ENCODE measurements around the gene BCAP29. TPM values are rescaled to one million over a fixed set of nuclear protein-coding genes. Genes with fewer than 3 reads are reported as not detected.
A peak's percentile ranks its signal among the peaks of the same experiment; 100 is the strongest.
"Not testable (repeated sequence)": the region's sequence is repeated elsewhere in the genome, so short reads cannot be mapped to it uniquely, and the experiment has no call there.

The BCAP29 gene, protein sequence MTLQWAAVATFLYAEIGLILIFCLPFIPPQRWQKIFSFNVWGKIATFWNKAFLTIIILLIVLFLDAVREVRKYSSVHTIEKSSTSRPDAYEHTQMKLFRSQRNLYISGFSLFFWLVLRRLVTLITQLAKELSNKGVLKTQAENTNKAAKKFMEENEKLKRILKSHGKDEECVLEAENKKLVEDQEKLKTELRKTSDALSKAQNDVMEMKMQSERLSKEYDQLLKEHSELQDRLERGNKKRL
- 240 and 253 TPM in 2 replicates for total RNA-seq (2014; rRNA removed; shearing (Covaris generic))
- 106 and 138 TPM in 2 replicates for polyA plus RNA-seq (2015; cell fraction: cytosol; rRNA removed)
- 89.7 and 104 TPM in 2 replicates for polyA plus RNA-seq (2015; cell fraction: nucleus; rRNA removed)

DNA sequence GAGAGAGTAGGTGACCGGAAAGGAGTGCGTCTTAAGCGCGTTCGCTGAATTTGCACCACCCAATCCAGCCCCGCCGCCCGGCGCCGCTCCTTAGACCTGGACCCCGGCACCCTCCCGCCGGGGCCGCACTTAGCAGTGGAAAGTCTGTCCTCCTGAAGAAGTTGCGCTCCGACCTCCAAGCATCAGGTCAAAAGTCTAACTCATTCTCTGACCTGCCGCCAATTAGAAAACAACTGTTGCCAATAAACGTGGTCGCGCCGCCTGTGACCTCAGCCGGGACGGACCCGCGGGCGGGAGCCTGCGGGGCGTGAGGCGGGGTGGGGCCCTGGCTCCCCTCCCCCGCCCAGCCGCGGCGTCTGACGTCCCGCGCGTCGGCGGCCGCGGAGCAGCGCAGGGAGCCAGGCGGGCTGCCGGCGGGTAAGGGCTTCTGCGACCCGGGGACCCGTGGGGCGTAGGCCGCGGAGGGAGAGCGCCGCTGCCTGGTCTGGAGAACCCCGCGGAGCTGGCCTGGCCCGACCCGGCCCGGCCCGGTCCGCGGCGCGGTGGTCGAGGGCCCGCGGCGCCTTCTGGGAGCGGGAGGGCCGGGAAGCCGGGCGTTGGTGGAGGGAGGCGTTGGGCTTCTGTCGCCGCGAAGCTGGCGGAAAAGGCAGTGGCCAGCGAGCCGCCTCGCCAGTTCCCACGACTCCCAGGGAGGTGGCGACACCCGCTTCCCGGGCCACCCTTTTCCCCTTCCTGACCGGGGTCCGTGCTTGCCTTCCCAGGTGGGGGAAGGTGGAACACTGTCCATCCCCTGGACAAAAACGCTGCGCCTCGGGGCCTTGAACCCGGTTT lies at the start of gene BCAP29:
Gene BCAP29, plus strand, starts transcription at position 362 of the 831 bp plus-strand sequence. CDS start 527 bp downstream, outside the sequence.
- in situ Hi-C loops (cut with HindIII; ENCODE audit: low pct_unique_long_range_greater_than_20kb, low sequenced_read_pairs) = no loop called here
- peak; percentile 79 for DNase-seq (ENCODE audit: low read depth, low spot score)

DNA sequence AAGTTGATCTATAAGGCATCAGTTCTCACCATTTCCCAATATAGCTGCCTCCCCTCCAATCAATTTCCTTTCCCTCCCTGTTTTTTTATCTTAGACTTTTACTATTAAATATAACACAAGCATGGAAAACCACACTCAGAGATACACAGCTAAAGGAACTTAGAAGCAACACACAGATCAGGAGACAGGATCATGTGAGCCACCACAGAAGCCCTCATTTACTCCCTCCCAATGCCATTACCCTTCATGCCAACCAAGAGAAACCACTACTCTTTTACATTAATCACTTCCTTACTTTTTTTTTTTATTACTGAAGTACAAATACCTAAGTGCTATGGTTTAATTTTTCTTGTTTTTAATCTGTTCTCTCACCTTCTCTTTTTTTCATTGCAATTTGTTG lies 49.3 kb upstream of the BCAP29 start:
- peak; percentile 89 for DNase-seq (ENCODE audit: low read depth, low spot score)
- in situ Hi-C loops (cut with HindIII; ENCODE audit: low pct_unique_long_range_greater_than_20kb, low sequenced_read_pairs) = no loop called here

GRCh38 chr7:107534139-107534538 lies 45.9 kb upstream of the BCAP29 start:
- DNase-seq (ENCODE audit: low read depth, low spot score) = no peak
- in situ Hi-C loops (cut with HindIII; ENCODE audit: low pct_unique_long_range_greater_than_20kb, low sequenced_read_pairs) = no loop called here

DNA sequence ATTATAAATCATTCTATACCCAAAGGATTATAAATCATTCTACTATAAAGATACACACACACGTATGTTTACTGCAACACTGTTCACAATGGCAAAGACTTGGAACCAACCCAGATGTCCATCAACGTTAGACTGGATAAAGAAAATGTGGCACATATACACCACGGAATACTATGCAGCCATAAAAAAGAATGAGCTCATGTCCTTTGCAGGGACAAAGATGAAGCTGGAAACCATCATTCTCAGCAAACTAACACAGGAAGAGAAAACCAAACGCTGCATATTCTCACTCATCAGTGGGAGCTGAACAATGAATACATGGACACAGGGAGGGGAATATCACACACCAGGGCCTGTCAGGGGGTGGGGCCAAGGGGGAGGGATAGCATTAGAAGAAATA lies 42.8 kb upstream of the BCAP29 start:
- DNase-seq (ENCODE audit: low read depth, low spot score); in situ Hi-C loops (cut with HindIII; ENCODE audit: low pct_unique_long_range_greater_than_20kb, low sequenced_read_pairs): not testable (repeated sequence)

DNA sequence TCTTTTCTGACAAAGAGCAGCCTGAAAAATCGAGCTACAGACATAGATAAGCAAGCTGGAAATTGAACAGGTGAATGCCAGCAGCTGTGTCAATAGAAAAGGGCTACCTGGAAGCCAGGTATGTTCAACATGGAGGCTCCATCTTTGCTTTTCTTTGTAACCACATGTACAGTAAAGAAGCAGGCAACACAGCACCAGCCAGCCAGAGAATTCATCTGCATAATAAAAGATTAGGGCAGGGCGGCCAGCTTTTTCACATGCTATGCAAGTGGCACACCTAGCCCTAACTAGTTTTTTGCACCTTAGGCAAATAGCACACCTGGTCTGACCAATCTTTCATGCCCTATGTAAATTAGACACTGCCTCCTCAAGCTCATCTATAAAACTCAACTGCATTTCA lies 42.0 kb upstream of the BCAP29 start:
- no peak for DNase-seq (ENCODE audit: low read depth, low spot score)
- in situ Hi-C loops (cut with HindIII; ENCODE audit: low pct_unique_long_range_greater_than_20kb, low sequenced_read_pairs) = no loop called here

DNA sequence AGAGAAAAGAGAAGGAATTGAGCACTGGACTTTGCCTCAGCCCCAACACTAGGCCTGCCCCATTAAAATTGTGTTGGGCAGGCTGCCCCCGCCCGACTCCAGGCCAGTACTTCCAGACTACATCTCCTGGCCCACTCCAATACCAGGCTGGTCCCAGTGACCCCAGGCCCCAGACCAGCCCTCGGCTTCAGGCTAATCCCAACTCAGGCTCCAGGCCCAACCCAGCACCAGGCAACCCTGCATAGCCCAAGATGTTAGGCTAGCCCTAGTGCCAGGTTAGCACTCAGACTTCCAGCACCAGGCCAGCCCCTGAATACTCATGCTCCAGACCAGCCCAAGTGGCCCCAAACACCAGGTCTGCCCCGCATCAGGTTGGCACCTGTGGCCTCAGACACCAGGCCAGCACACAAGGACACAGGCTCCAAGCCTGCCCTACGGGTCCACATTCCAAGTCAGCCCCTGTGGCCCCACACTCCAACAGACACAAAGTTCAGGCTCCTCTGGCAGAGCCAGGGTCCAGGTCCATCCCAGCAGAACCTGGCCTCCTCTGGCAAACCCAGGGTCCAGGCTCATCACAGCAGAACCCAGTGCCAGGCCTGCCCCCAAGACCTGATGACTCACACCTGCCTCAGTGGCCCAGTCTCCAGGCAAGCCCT lies 36.6 kb upstream of the BCAP29 start:
- no peak for DNase-seq (ENCODE audit: low read depth, low spot score)
- in situ Hi-C loops (cut with HindIII; ENCODE audit: low pct_unique_long_range_greater_than_20kb, low sequenced_read_pairs) = no loop called here

DNA sequence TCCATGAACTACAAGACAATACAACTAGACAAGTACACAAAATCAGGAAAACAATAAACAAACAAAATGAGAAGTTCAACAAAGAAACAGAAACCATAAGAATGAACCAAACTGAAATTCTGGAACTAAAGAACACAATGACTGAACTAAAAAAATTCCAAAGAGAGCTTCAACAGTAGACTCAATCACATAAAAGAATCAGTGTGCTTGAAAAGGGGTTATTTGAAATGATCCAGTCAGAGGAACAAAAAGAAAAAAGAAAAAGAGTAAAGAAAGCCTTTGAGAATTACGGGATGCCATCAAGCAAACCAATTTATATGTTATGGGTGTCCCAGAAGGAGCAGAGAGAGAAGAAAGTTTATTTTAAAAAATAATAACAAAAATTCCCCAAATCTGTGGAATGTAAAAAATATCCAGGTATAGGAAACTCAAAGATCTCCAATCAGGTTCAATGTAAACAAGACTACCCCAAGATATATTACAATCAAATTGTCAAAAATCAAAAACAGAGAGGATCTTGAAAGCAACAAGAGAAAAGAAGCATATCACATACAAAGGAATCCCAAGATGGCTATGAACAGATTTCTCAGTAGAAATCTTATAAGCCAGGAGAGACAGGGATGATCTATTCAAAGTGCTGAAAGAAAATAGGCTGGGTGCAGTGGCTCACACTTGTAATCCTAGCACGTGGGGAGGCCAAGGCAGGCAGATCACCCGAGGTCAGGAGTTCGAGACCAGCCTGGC lies 35.0 kb upstream of the BCAP29 start:
- in situ Hi-C loops (cut with HindIII; ENCODE audit: low pct_unique_long_range_greater_than_20kb, low sequenced_read_pairs) = no loop called here

DNA sequence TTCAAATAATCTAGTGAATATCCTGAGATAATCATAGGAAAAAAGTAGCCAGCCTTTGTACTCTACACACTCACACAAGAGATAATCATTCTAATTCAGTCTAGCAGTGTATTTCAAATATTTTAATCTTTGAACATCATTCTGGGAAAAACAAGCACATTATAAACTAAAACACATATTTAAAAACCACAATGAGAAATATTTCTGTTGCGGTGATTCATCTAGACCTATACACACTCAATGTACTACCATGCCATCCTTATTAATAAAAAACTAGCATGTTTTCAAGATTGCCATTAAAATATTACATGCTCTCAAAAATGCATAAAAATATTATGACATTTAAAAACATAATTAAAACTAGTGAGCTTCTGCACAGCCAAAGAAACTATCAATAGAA lies 28.1 kb upstream of the BCAP29 start:
- in situ Hi-C loops (cut with HindIII; ENCODE audit: low pct_unique_long_range_greater_than_20kb, low sequenced_read_pairs) = no loop called here
- DNase-seq (ENCODE audit: low read depth, low spot score) = no peak

More for the DNA sequence above, 35.0 kb upstream of the BCAP29 start:
- DNase-seq (ENCODE audit: low read depth, low spot score) = no peak

GRCh38 chr7:107555893-107556292 lies 24.2 kb upstream of the BCAP29 start:
- in situ Hi-C loops (cut with HindIII; ENCODE audit: low pct_unique_long_range_greater_than_20kb, low sequenced_read_pairs) = no loop called here
- no peak for DNase-seq (ENCODE audit: low read depth, low spot score)

DNA sequence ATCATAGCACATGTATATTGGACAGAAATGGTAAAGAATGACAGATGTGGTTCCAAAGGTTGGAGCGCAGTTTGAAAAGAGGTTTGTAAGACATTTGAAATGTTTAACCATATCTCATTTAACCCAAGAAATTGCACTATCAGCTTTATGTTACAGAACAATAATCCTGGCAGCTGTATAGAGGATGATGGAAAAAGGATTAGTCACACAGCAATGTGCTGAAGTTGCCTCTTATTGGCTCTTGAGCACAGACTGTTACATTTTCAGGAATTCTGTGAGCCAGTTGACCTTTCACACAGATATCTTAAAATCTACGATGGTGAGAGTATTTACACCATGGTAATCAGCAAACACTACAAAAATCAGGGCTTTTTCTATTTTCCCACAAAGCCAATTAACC lies 20.2 kb upstream of the BCAP29 start:
- in situ Hi-C loops (cut with HindIII; ENCODE audit: low pct_unique_long_range_greater_than_20kb, low sequenced_read_pairs) = no loop called here

GRCh38 chr7:107560898-107561516 lies 19.0 kb upstream of the BCAP29 start:
- no peak for DNase-seq (ENCODE audit: low read depth, low spot score)
- in situ Hi-C loops (cut with HindIII; ENCODE audit: low pct_unique_long_range_greater_than_20kb, low sequenced_read_pairs) = no loop called here

More for the DNA sequence above, 20.2 kb upstream of the BCAP29 start:
- DNase-seq (ENCODE audit: low read depth, low spot score) = no peak

- DNase-seq (ENCODE audit: low read depth, low spot score) = no peak
- in situ Hi-C loops (cut with HindIII; ENCODE audit: low pct_unique_long_range_greater_than_20kb, low sequenced_read_pairs) = no loop called here
These were observed 16.8 kb upstream of the BCAP29 start for GRCh38 chr7:107563081-107563774.

DNA sequence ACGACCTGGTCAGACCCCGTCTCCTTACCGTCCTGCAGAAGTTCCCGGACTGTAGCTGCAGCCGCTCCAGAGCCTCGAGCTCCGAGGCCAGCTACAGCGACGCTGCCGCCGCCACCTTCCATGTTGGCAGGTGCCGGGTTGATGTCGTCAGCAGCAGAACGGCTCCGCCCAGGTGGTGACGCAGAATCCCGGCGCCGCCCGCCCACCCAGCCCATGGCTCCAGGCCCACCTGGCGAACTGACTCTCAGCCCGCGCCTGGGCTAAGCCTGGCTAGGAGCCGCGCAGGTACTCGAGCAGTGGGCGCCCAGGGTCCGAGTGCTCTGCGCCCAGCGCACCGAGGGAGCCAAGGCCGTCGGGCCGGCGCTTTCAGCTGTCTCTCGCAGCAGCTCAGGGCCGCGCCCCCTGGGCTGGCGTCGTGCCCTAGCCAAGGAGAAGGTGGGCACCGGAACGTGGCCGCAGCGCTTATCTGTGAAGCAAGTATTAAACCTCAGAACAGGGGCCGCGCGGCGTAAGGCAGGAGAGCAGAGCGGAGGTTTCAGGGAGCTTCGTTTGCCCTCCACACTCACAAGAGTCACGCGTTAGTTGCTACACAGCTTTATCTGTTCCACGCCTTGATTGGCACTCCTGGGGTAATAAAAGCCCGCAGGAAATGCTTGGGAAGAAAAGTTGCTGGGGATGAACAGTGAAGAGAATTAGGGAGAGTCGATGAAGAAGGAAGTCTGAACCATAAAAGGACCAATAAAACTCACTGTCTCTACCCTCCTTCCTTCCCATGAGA lies 16.1 kb upstream of the BCAP29 start, which contains the start of the genes COG5 and DUS4L:
Gene COG5, minus strand, starts transcription at position 146 of the 778 bp plus-strand sequence. Its CDS starts 24 bp downstream, at position 122.
Gene DUS4L, plus strand, starts transcription at position 197 of the 778 bp plus-strand sequence. CDS start 3,100 bp downstream, outside the sequence.
- in situ Hi-C loops (cut with HindIII; ENCODE audit: low pct_unique_long_range_greater_than_20kb, low sequenced_read_pairs) = no loop called here

DNA sequence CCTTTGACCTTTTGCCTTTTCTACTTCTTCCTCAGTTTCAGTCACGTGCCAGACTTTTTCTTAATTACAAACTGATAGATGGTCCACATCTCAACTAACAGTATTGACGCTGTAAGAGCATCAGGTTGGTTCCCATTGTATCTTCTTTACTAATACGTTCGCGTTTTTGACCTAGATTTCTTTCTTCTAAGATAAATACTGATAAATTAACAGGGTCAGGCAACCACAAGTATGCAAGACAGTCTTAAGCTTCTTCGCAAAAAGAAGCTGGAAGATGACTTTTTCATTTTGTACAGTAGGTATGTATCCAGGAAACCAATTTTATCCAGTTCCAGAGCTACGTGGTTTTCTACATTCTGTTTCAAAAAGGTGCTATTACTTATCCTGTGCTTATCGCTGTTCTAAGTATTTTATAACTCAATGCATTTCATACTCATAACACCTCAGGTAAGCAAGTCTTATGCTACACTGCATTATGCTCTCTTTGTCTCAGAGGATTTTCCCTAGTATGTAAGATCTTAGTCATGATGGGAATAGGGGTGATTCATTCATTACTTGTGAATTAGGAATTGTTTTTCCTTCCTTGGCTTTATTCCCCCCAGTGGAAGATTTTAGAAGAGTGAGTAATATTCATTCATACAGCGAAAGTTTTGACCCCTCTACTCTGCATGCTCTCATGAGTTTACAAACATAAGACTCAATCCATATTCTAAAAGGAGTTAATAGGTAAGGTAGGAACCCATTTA lies 15.3 kb upstream of the BCAP29 start:
- in situ Hi-C loops (cut with HindIII; ENCODE audit: low pct_unique_long_range_greater_than_20kb, low sequenced_read_pairs) = no loop called here
- DNase-seq (ENCODE audit: low read depth, low spot score) = peak; percentile 44

More for the DNA sequence above, 16.1 kb upstream of the BCAP29 start, which contains the start of the genes COG5 and DUS4L:
- DNase-seq (ENCODE audit: low read depth, low spot score) = peak; percentile 85

DNA sequence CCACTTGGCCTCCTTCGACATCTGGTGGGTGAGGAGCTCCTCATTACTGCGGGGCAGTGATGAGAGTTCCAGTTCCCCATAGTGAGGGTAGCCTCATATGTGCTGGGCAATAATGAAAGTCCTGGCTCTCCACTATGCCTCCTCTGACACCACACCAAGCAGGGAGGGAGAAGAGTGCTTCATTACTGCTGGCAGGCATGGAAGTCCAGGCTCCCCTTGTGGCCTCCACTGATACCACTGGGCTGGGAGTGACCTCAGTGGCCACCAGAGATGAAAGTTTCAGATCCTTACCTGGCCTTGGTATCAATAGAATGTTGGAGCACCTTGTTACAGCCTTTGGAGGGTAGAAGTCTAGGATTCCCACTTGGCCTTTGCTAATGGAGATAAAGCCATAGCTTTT lies 9.7 kb upstream of the BCAP29 start:
- no peak for DNase-seq (ENCODE audit: low read depth, low spot score)
- in situ Hi-C loops (cut with HindIII; ENCODE audit: low pct_unique_long_range_greater_than_20kb, low sequenced_read_pairs) = no loop called here

Measured in SK-MEL-5 (cell line).